B cell (primary cell): ENCODE measurements around the gene SARS2. TPM values are rescaled to one million over a fixed set of nuclear protein-coding genes. Genes with fewer than 3 reads are reported as not detected.

Experiments used
- ATAC-seq: fragments of 200-7000 bp; cut with Tn5 transposase; one replicate; pipeline ENCODE4 v1.10.0; 2021; ENCODE audit warnings: low read depth, mild to moderate bottlenecking, moderate number of reproducible peaks, moderate library complexity
- CTCF ChIA-PET: fragments of 350-600 bp; sonication (Branson Sonifier 250); formaldehyde crosslinking; loops from one replicate; lab custom pipeline; 2021; ENCODE audit warnings: antibody characterized with exemption, inconsistent platforms; lab: Charles Lee
- POLR2A ChIA-PET: fragments of 350-600 bp; sonication (Branson Sonifier 250); formaldehyde crosslinking; loops from one replicate; lab custom pipeline; 2021; ENCODE audit warnings: antibody characterized with exemption; lab: Charles Lee
- DNase-seq: peaks from one replicate; pipeline ENCODE4 v3.0.0; 2013
- H2AFZ ChIP-seq: 2 replicates; pipeline ENCODE4 v1.6.1; 2012; ENCODE audit warnings: mild to moderate bottlenecking, low read depth, low read length; ENCODE audit not compliant: insufficient read depth, poor library complexity, severe bottlenecking
- H3K27ac ChIP-seq, 2 donors: 1 replicate in 1 of 2; 2 replicates in 1 of 2; pipeline ENCODE4 v1.5.1; 2012 to 2013; ENCODE audit warnings: low read length in 2 of 2, mild to moderate bottlenecking in 2 of 2, moderate library complexity in 1 of 2
- H3K27me3 ChIP-seq, 4 experiments: fragments of 200-600 bp in 1 of 4; sonication (generic) in 1 of 4; replicated peaks in 1 of 4; 1 replicate in 2 of 4; 2 replicates in 2 of 4; pipeline versions ENCODE4 v1.6.1 to v1.7.0; 2013 to 2016; ENCODE audit warnings: low read length in 3 of 4, mild to moderate bottlenecking in 2 of 4, mixed read lengths in 1 of 4, moderate library complexity in 1 of 4; ENCODE audit not compliant: insufficient read depth in 4 of 4, control insufficient read depth in 3 of 4; ENCODE audit errors: control extremely low read depth in 1 of 4
- H3K36me3 ChIP-seq, 2 experiments: replicated peaks in 1 of 2; 1 replicate in 1 of 2; 2 replicates in 1 of 2; pipeline versions ENCODE4 v1.6.1 to v1.7.1; 2013; ENCODE audit warnings: low read length in 1 of 2; ENCODE audit not compliant: insufficient read depth in 2 of 2, control insufficient read depth in 1 of 2; ENCODE audit errors: control extremely low read depth in 1 of 2, extremely low read depth in 1 of 2
- H3K4me1 ChIP-seq, 2 donors: fragments of 200-600 bp in 1 of 2; sonication (generic) in 1 of 2; 1 replicate in 1 of 2; 2 replicates in 1 of 2; pipeline versions ENCODE4 v1.5.1 to v1.6.1; 2013 to 2017; ENCODE audit warnings: low read length in 2 of 2; ENCODE audit not compliant: control insufficient read depth in 2 of 2, insufficient read depth in 2 of 2
- H3K4me2 ChIP-seq: replicated peaks from 2 replicates; pipeline ENCODE3; 2012; ENCODE audit warnings: mild to moderate bottlenecking, low read depth, low read length; ENCODE audit not compliant: poor library complexity, severe bottlenecking
- H3K4me3 ChIP-seq, 5 experiments: fragments of 200-600 bp in 1 of 5; sonication (generic) in 1 of 5; 1 replicate in 3 of 5; 2 replicates in 2 of 5; pipeline versions ENCODE4 v1.5.1 to v1.7.0; 2011 to 2016; ENCODE audit warnings: low read length in 4 of 5, mild to moderate bottlenecking in 4 of 5, low read depth in 2 of 5, control low read depth in 1 of 5, moderate library complexity in 1 of 5; ENCODE audit not compliant: insufficient read depth in 1 of 5; ENCODE audit errors: control extremely low read depth in 1 of 5, extremely low read depth in 1 of 5
- H3K79me2 ChIP-seq: fragments of 200-600 bp; sonication (generic); one replicate; pipeline ENCODE4 v1.6.0; 2016; ENCODE audit warnings: low read length; ENCODE audit not compliant: control insufficient read depth, insufficient read depth
- H3K9ac ChIP-seq: fragments of 200-600 bp; sonication (generic); 2 replicates; pipeline ENCODE4 v1.6.1; 2017; ENCODE audit warnings: mild to moderate bottlenecking, low read length, moderate library complexity
- H3K9me3 ChIP-seq, 3 donors: one replicate each; pipeline versions ENCODE4 v1.6.1 to v1.7.1; 2013; ENCODE audit warnings: low read length in 2 of 3; ENCODE audit not compliant: control insufficient read depth in 2 of 3, insufficient read depth in 1 of 3; ENCODE audit errors: control extremely low read depth in 1 of 3
- H4K20me1 ChIP-seq: 2 replicates; pipeline ENCODE4 v1.6.0; 2012; ENCODE audit warnings: mild to moderate bottlenecking, low read length; ENCODE audit not compliant: insufficient read depth, control insufficient read depth, poor library complexity, severe bottlenecking
- H3K27ac Mint-ChIP-seq: one replicate; pipeline ENCODE4 v1.8.0; 2021; ENCODE audit warnings: mixed read lengths
- H3K27me3 Mint-ChIP-seq: one replicate; pipeline ENCODE4 v1.8.0; 2021; ENCODE audit warnings: mixed read lengths
- H3K4me1 Mint-ChIP-seq: one replicate; pipeline ENCODE4 v1.8.0; 2021; ENCODE audit warnings: mixed read lengths
- H3K4me3 Mint-ChIP-seq: one replicate; pipeline ENCODE4 v1.8.0; 2021; ENCODE audit warnings: mixed read lengths
- H3K9me3 Mint-ChIP-seq: one replicate; pipeline ENCODE4 v1.8.0; 2022; ENCODE audit warnings: mixed read lengths; ENCODE audit not compliant: insufficient read depth
- EZH2 ChIP-seq: IDR thresholded peaks from 2 replicates; pipeline ENCODE4 v1.6.1; 2012; ENCODE audit warnings: borderline replicate concordance, low read depth, mild to moderate bottlenecking, moderate library complexity, low read length; ENCODE audit not compliant: insufficient read depth, poor library complexity, severe bottlenecking
- WGBS: methylation state at CpG from one replicate; pipeline ENCODE4 v1.1.5; 2013; ENCODE audit warnings: missing lambda C conversion rate; ENCODE audit not compliant: insufficient coverage; 5-methylcytosine and 5-hydroxymethylcytosine counted together
- intact Hi-C: fragments of 100-400 bp; cut with micrococcal nuclease; formaldehyde crosslinking; loops from one replicate; pipeline ENCODE4 v1.10.0; 2022
- polyA plus RNA-seq: library from polyadenylated mRNA; depleted of rRNA; stranded (reverse); fragments of >200 nt; gene quantifications from 2 replicates; pipeline ENCODE4 v1.2.3, GENCODE V29; 2012
- total RNA-seq, 2 donors: library from RNA; stranded (reverse); fragments of 120-200 nt in 1 of 2; gene quantifications; 1 replicate in 1 of 2; 2 replicates in 1 of 2; pipeline versions ENCODE4 v1.2.3 to v1.2.4, GENCODE V29; 2013 to 2022
- TF ChIP-seq, protein P1 (sequence below): fragments of 200-600 bp; IDR thresholded peaks from one replicate; pipeline ENCODE4 v1.8.0; 2022; ENCODE audit warnings: antibody characterized with exemption, mild to moderate bottlenecking

SARS2 gene
- total and polyA plus RNA-seq, 2 donors (not counting 1 experiment from before 2014, with no cell fraction given), result 38.1 to 65.9 TPM

DNA sequence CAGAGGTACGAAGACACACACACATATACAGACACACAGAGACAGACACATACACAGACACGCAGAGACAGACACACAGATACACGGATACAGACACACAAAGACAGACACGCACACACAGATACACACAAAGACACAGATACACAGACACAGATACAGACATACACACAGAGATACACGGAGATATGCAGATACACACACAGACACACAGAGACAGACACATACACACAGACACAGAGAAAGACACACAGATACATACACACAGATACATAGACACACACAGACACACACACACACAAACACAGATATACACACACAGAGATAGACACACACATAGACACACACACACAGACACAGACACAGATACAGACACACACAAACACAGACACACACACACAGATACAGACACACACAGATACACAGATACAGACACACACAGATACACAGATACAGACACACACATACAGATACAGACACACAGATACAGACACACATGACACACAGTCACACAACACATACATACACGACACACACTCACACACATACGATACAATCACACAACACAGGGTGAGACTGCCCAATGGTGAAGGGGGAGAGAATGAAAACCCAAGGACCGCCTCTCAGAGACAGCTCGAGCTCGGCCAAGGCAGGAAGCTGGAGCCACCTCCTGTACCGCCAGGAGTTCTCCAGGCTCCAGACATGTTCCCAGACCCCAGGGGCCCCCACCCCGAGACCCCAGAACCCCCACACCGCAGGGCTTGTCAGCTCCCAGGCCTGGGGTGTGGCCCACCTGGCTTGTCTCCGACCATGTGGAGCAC lies 9.8 kb downstream of the SARS2 start:
- 84% methylated on average over 9 of the region's 14 CpGs for WGBS
- Histone ChIP-seq H4K20me1 (no peaks in the 10 kb centered on the region), H3K4me2 (no peak overlapping the region), H3K9me3 (no peaks in the 10 kb centered on the region), H3K27ac (no peak overlapping the region), H3K4me1 (no peaks in the 10 kb centered on the region), H2AFZ (no peak overlapping the region), H3K9ac (no peak overlapping the region), H3K36me3 (peaks cover 1 to 15% of the 10 kb centered on the region in 2 experiments), H3K27me3 (no peaks in the 10 kb centered on the region), H3K79me2 (peaks cover 5% of the 10 kb centered on the region), H3K4me3 (no peak overlapping the region)
- ATAC-seq (no peak), DNase-seq (no peak)
- TF ChIP-seq, protein P1, sequence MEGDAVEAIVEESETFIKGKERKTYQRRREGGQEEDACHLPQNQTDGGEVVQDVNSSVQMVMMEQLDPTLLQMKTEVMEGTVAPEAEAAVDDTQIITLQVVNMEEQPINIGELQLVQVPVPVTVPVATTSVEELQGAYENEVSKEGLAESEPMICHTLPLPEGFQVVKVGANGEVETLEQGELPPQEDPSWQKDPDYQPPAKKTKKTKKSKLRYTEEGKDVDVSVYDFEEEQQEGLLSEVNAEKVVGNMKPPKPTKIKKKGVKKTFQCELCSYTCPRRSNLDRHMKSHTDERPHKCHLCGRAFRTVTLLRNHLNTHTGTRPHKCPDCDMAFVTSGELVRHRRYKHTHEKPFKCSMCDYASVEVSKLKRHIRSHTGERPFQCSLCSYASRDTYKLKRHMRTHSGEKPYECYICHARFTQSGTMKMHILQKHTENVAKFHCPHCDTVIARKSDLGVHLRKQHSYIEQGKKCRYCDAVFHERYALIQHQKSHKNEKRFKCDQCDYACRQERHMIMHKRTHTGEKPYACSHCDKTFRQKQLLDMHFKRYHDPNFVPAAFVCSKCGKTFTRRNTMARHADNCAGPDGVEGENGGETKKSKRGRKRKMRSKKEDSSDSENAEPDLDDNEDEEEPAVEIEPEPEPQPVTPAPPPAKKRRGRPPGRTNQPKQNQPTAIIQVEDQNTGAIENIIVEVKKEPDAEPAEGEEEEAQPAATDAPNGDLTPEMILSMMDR, result no peak
- Mint-ChIP-seq H3K27me3 (no peaks in the 10 kb centered on the region), H3K27ac (no peak overlapping the region), H3K4me1 (no peaks in the 10 kb centered on the region), H3K4me3 (no peak overlapping the region), H3K9me3 (no peaks in the 10 kb centered on the region)
- CTCF ChIA-PET, result no interaction called here
- intact Hi-C loops, result no loop called here
- POLR2A ChIA-PET, result no interaction called here

DNA sequence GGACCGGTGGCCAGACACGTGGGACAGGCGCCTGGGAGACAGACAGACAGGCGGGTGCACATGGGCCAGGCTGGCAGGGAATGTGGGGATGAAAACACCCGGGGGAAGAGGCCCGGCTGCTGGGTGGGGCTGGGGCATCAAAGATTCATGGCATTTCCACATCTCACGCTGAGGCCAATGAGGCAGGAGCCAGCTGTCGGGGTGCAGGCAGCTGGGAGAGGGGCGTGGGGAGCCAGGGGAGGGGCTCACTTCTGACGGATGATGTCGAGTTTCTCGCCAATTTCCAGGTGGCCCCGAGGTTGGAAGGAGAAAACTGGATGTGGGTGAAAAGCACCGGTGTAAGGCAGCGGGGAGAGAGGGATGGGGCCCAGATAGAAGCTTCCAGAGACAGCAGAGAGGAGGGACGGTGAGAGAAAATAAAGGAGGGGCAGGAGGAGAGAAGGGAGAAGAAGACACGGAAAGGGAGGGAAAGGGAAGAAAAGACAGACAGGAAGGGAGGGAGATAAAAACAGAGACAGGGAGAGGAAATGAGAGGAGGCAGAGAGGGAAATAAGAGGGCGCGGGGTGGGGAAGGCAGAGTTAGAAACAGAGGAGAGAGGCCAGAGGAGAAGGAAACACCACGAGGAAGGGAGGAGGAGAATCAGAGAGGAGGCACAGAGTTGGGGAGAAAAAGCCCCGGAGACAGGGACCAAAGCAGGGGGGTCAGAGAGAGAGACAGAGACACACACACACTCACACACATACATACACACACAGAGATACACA lies 10.5 kb downstream of the SARS2 start:
- no peak overlapping the region for H3K4me3 Mint-ChIP-seq
- CTCF ChIA-PET, result no interaction called here
- Histone ChIP-seq H3K36me3 (peaks cover 1 to 9% of the 10 kb centered on the region in 2 experiments), H3K9me3 (no peaks in the 10 kb centered on the region), H3K4me1 (no peaks in the 10 kb centered on the region), H2AFZ (no peak overlapping the region), H4K20me1 (no peaks in the 10 kb centered on the region), H3K79me2 (no peaks in the 10 kb centered on the region), H3K4me3 (no peak overlapping the region), H3K9ac (no peak overlapping the region), H3K4me2 (no peak overlapping the region), H3K27me3 (no peaks in the 10 kb centered on the region), H3K27ac (no peak overlapping the region)
- 92% methylated on average over 19 of the region's 21 CpGs for WGBS
- no peaks in the 10 kb centered on the region for H3K4me1 Mint-ChIP-seq
- POLR2A ChIA-PET, result no interaction called here
- H3K27me3 Mint-ChIP-seq, result no peaks in the 10 kb centered on the region
- TF ChIP-seq EZH2, result no peak
- TF ChIP-seq, protein P1, result no peak
- DNase-seq, result no peak
- H3K27ac Mint-ChIP-seq, result no peak overlapping the region
- intact Hi-C loops, result no loop called here
- no peaks in the 10 kb centered on the region for H3K9me3 Mint-ChIP-seq
- ATAC-seq, result no peak
